ENCODE data around the gene SLMAP.

- no peak for TF ChIP-seq CTCF (IDR thresholded peaks at IDR 0.05)
- TF ChIP-seq POLR2A (IDR thresholded peaks at IDR 0.05) = no peak
Measured at GRCh38 chr3:57772251-57772650, 16.1 kb downstream of the SLMAP start.

Data from uterus (tissue), 2 donors.